Measurements from ENCODE around the gene TMEM132A.

TMEM132A gene

GRCh38 chr11:60900673-60901404 lies 23.4 kb upstream of the TMEM132A start:
- Histone ChIP-seq H4K20me1 (ENCODE audit: insufficient read depth, low read length) (peaks cover 58% of the 10 kb centered on the region), H3K79me2 (ENCODE audit: insufficient read depth, low read length) (peaks cover 39% of the 10 kb centered on the region), H3K4me3 (ENCODE audit: low read depth in 1 of 2, low read length in 2 of 2) (no peak overlapping the region), H3K4me2 (ENCODE audit: insufficient read depth, low read length) (no peak overlapping the region), H3K27ac (ENCODE audit: low read length) (no peak overlapping the region), H3K9me3 (ENCODE audit: insufficient read depth, low read length, severe bottlenecking) (no peaks in the 10 kb centered on the region), H2AFZ (ENCODE audit: low read depth, low read length) (no peak overlapping the region), H3K4me1 (ENCODE audit: insufficient read depth, low read length) (peaks cover 28% of the 10 kb centered on the region), H3K36me3 (ENCODE audit: insufficient read depth, low read length) (peaks cover 92% of the 10 kb centered on the region), H3K27me3 (ENCODE audit: insufficient read depth, low read length, poor library complexity) (no peaks in the 10 kb centered on the region), H3K9ac (ENCODE audit: low read depth, low read length) (no peak overlapping the region)
- ATAC-seq (ENCODE audit: insufficient read depth, low read depth) (no peak), DNase-seq (no peak)
- TF ChIP-seq EZH2 (IDR thresholded peaks at IDR 0.05; ENCODE audit: borderline replicate concordance, low read depth, low read length, severe bottlenecking): no peak
- no peak for TF ChIP-seq CTCF (IDR thresholded peaks at IDR 0.05; ENCODE audit: borderline replicate concordance, extremely low read depth, low read length, poor library complexity, severe bottlenecking)

- H3K79me2 ChIP-seq (ENCODE audit: insufficient read depth, low read length): peaks cover 44% of the 10 kb centered on the region
- H3K36me3 ChIP-seq (ENCODE audit: insufficient read depth, low read length): peaks cover 74% of the 10 kb centered on the region
Observed at GRCh38 chr11:60902625-60903024, 21.6 kb upstream of the TMEM132A start.

GRCh38 chr11:60905047-60905446 lies 19.2 kb upstream of the TMEM132A start:
- Histone ChIP-seq H3K4me2 (ENCODE audit: insufficient read depth, low read length) (peak overlapping the region; percentile 74), H3K27ac (ENCODE audit: low read length) (peak overlapping the region; percentile 86), H4K20me1 (ENCODE audit: insufficient read depth, low read length) (peaks cover 56% of the 10 kb centered on the region), H3K79me2 (ENCODE audit: insufficient read depth, low read length) (peaks cover 44% of the 10 kb centered on the region), H3K4me3 (ENCODE audit: low read depth in 1 of 2, low read length in 2 of 2) (peak overlapping the region; percentile 95 to 98; a peak in 3 of 4 replicates), H2AFZ (ENCODE audit: low read depth, low read length) (no peak overlapping the region), H3K36me3 (ENCODE audit: insufficient read depth, low read length) (peaks cover 50% of the 10 kb centered on the region), H3K9ac (ENCODE audit: low read depth, low read length) (peak overlapping the region; percentile 99), H3K4me1 (ENCODE audit: insufficient read depth, low read length) (peaks cover 39% of the 10 kb centered on the region), H3K9me3 (ENCODE audit: insufficient read depth, low read length, severe bottlenecking) (no peaks in the 10 kb centered on the region), H3K27me3 (ENCODE audit: insufficient read depth, low read length, poor library complexity) (no peaks in the 10 kb centered on the region)
- TF ChIP-seq CTCF (IDR thresholded peaks at IDR 0.05; ENCODE audit: borderline replicate concordance, extremely low read depth, low read length, poor library complexity, severe bottlenecking) (no peak), EZH2 (IDR thresholded peaks at IDR 0.05; ENCODE audit: borderline replicate concordance, low read depth, low read length, severe bottlenecking) (no peak)
- no peak for ATAC-seq (ENCODE audit: insufficient read depth, low read depth)
- no peak for DNase-seq

More at GRCh38 chr11:60902625-60903024, 21.6 kb upstream of the TMEM132A start:
- Histone ChIP-seq H2AFZ (ENCODE audit: low read depth, low read length) (no peak overlapping the region), H3K4me2 (ENCODE audit: insufficient read depth, low read length) (no peak overlapping the region), H3K27me3 (ENCODE audit: insufficient read depth, low read length, poor library complexity) (no peaks in the 10 kb centered on the region), H4K20me1 (ENCODE audit: insufficient read depth, low read length) (peaks cover 60% of the 10 kb centered on the region), H3K4me3 (ENCODE audit: low read depth in 1 of 2, low read length in 2 of 2) (no peak overlapping the region), H3K9ac (ENCODE audit: low read depth, low read length) (no peak overlapping the region), H3K27ac (ENCODE audit: low read length) (no peak overlapping the region), H3K4me1 (ENCODE audit: insufficient read depth, low read length) (peaks cover 37% of the 10 kb centered on the region), H3K9me3 (ENCODE audit: insufficient read depth, low read length, severe bottlenecking) (no peaks in the 10 kb centered on the region)
- DNase-seq (no peak), ATAC-seq (ENCODE audit: insufficient read depth, low read depth) (no peak)
- TF ChIP-seq EZH2 (IDR thresholded peaks at IDR 0.05; ENCODE audit: borderline replicate concordance, low read depth, low read length, severe bottlenecking): no peak

- H3K4me3 ChIP-seq (ENCODE audit: low read depth in 1 of 2, low read length in 2 of 2): peak overlapping the region; percentile 95 to 98
- H3K4me2 ChIP-seq (ENCODE audit: insufficient read depth, low read length): peak overlapping the region; percentile 74
- peak overlapping the region; percentile 74 for H2AFZ ChIP-seq (ENCODE audit: low read depth, low read length)
- H3K27ac ChIP-seq (ENCODE audit: low read length): peak overlapping the region; percentile 86
- H3K79me2 ChIP-seq (ENCODE audit: insufficient read depth, low read length): peaks cover 44% of the 10 kb centered on the region
- H3K27me3 ChIP-seq (ENCODE audit: insufficient read depth, low read length, poor library complexity): no peaks in the 10 kb centered on the region
- no peak for TF ChIP-seq EZH2 (IDR thresholded peaks at IDR 0.05; ENCODE audit: borderline replicate concordance, low read depth, low read length, severe bottlenecking)
- TF ChIP-seq CTCF (IDR thresholded peaks at IDR 0.05; ENCODE audit: borderline replicate concordance, extremely low read depth, low read length, poor library complexity, severe bottlenecking): no peak
- H3K36me3 ChIP-seq (ENCODE audit: insufficient read depth, low read length): peaks cover 44% of the 10 kb centered on the region
- H3K9ac ChIP-seq (ENCODE audit: low read depth, low read length): peak overlapping the region; percentile 99
- ATAC-seq (ENCODE audit: insufficient read depth, low read depth): no peak
- peaks cover 39% of the 10 kb centered on the region for H3K4me1 ChIP-seq (ENCODE audit: insufficient read depth, low read length)
- H4K20me1 ChIP-seq (ENCODE audit: insufficient read depth, low read length): peaks cover 52% of the 10 kb centered on the region
- no peak for DNase-seq
- no peaks in the 10 kb centered on the region for H3K9me3 ChIP-seq (ENCODE audit: insufficient read depth, low read length, severe bottlenecking)
Observed at GRCh38 chr11:60905551-60906113, 18.6 kb upstream of the TMEM132A start.

Data from DND-41 (cell line).